B cell (primary cell): Measurements from ENCODE around the gene MARS1. TPM values are rescaled to one million over a fixed set of nuclear protein-coding genes. Genes with fewer than 3 reads are reported as not detected.
A peak's percentile ranks its signal among the peaks of the same experiment; 100 is the strongest.
"Not testable (repeated sequence)": the region's sequence is repeated elsewhere in the genome, so short reads cannot be mapped to it uniquely, and the experiment has no call there.

Experiments used
- ATAC-seq: fragments of 200-7000 bp; cut with Tn5 transposase; one replicate; pipeline ENCODE4 v1.10.0; 2021; ENCODE audit warnings: low read depth, mild to moderate bottlenecking, moderate number of reproducible peaks, moderate library complexity
- CTCF ChIA-PET: fragments of 350-600 bp; sonication (Branson Sonifier 250); formaldehyde crosslinking; loops from one replicate; lab custom pipeline; 2021; ENCODE audit warnings: antibody characterized with exemption, inconsistent platforms; lab: Charles Lee
- POLR2A ChIA-PET: fragments of 350-600 bp; sonication (Branson Sonifier 250); formaldehyde crosslinking; loops from one replicate; lab custom pipeline; 2021; ENCODE audit warnings: antibody characterized with exemption; lab: Charles Lee
- DNase-seq: peaks from one replicate; pipeline ENCODE4 v3.0.0; 2013
- H2AFZ ChIP-seq: 2 replicates; pipeline ENCODE4 v1.6.1; 2012; ENCODE audit warnings: mild to moderate bottlenecking, low read depth, low read length; ENCODE audit not compliant: insufficient read depth, poor library complexity, severe bottlenecking
- H3K27ac ChIP-seq, 2 donors: 1 replicate in 1 of 2; 2 replicates in 1 of 2; pipeline ENCODE4 v1.5.1; 2012 to 2013; ENCODE audit warnings: low read length in 2 of 2, mild to moderate bottlenecking in 2 of 2, moderate library complexity in 1 of 2
- H3K27me3 ChIP-seq, 4 experiments: fragments of 200-600 bp in 1 of 4; sonication (generic) in 1 of 4; replicated peaks in 1 of 4; 1 replicate in 2 of 4; 2 replicates in 2 of 4; pipeline versions ENCODE4 v1.6.1 to v1.7.0; 2013 to 2016; ENCODE audit warnings: low read length in 3 of 4, mild to moderate bottlenecking in 2 of 4, mixed read lengths in 1 of 4, moderate library complexity in 1 of 4; ENCODE audit not compliant: insufficient read depth in 4 of 4, control insufficient read depth in 3 of 4; ENCODE audit errors: control extremely low read depth in 1 of 4
- H3K36me3 ChIP-seq, 2 experiments: replicated peaks in 1 of 2; 1 replicate in 1 of 2; 2 replicates in 1 of 2; pipeline versions ENCODE4 v1.6.1 to v1.7.1; 2013; ENCODE audit warnings: low read length in 1 of 2; ENCODE audit not compliant: insufficient read depth in 2 of 2, control insufficient read depth in 1 of 2; ENCODE audit errors: control extremely low read depth in 1 of 2, extremely low read depth in 1 of 2
- H3K4me1 ChIP-seq, 2 donors: fragments of 200-600 bp in 1 of 2; sonication (generic) in 1 of 2; 1 replicate in 1 of 2; 2 replicates in 1 of 2; pipeline versions ENCODE4 v1.5.1 to v1.6.1; 2013 to 2017; ENCODE audit warnings: low read length in 2 of 2; ENCODE audit not compliant: control insufficient read depth in 2 of 2, insufficient read depth in 2 of 2
- H3K4me2 ChIP-seq: replicated peaks from 2 replicates; pipeline ENCODE3; 2012; ENCODE audit warnings: mild to moderate bottlenecking, low read depth, low read length; ENCODE audit not compliant: poor library complexity, severe bottlenecking
- H3K4me3 ChIP-seq, 5 experiments: fragments of 200-600 bp in 1 of 5; sonication (generic) in 1 of 5; 1 replicate in 3 of 5; 2 replicates in 2 of 5; pipeline versions ENCODE4 v1.5.1 to v1.7.0; 2011 to 2016; ENCODE audit warnings: low read length in 4 of 5, mild to moderate bottlenecking in 4 of 5, low read depth in 2 of 5, control low read depth in 1 of 5, moderate library complexity in 1 of 5; ENCODE audit not compliant: insufficient read depth in 1 of 5; ENCODE audit errors: control extremely low read depth in 1 of 5, extremely low read depth in 1 of 5
- H3K79me2 ChIP-seq: fragments of 200-600 bp; sonication (generic); one replicate; pipeline ENCODE4 v1.6.0; 2016; ENCODE audit warnings: low read length; ENCODE audit not compliant: control insufficient read depth, insufficient read depth
- H3K9ac ChIP-seq: fragments of 200-600 bp; sonication (generic); 2 replicates; pipeline ENCODE4 v1.6.1; 2017; ENCODE audit warnings: mild to moderate bottlenecking, low read length, moderate library complexity
- H3K9me3 ChIP-seq, 3 donors: one replicate each; pipeline versions ENCODE4 v1.6.1 to v1.7.1; 2013; ENCODE audit warnings: low read length in 2 of 3; ENCODE audit not compliant: control insufficient read depth in 2 of 3, insufficient read depth in 1 of 3; ENCODE audit errors: control extremely low read depth in 1 of 3
- H4K20me1 ChIP-seq: 2 replicates; pipeline ENCODE4 v1.6.0; 2012; ENCODE audit warnings: mild to moderate bottlenecking, low read length; ENCODE audit not compliant: insufficient read depth, control insufficient read depth, poor library complexity, severe bottlenecking
- H3K27ac Mint-ChIP-seq: one replicate; pipeline ENCODE4 v1.8.0; 2021; ENCODE audit warnings: mixed read lengths
- H3K27me3 Mint-ChIP-seq: one replicate; pipeline ENCODE4 v1.8.0; 2021; ENCODE audit warnings: mixed read lengths
- H3K4me1 Mint-ChIP-seq: one replicate; pipeline ENCODE4 v1.8.0; 2021; ENCODE audit warnings: mixed read lengths
- H3K4me3 Mint-ChIP-seq: one replicate; pipeline ENCODE4 v1.8.0; 2021; ENCODE audit warnings: mixed read lengths
- H3K9me3 Mint-ChIP-seq: one replicate; pipeline ENCODE4 v1.8.0; 2022; ENCODE audit warnings: mixed read lengths; ENCODE audit not compliant: insufficient read depth
- CTCF ChIP-seq: fragments of 200-600 bp; IDR thresholded peaks from one replicate; pipeline ENCODE4 v1.8.0; 2022; ENCODE audit warnings: antibody characterized with exemption, mild to moderate bottlenecking
- EZH2 ChIP-seq: IDR thresholded peaks from 2 replicates; pipeline ENCODE4 v1.6.1; 2012; ENCODE audit warnings: borderline replicate concordance, low read depth, mild to moderate bottlenecking, moderate library complexity, low read length; ENCODE audit not compliant: insufficient read depth, poor library complexity, severe bottlenecking
- WGBS: methylation state at CpG from one replicate; pipeline ENCODE4 v1.1.5; 2013; ENCODE audit warnings: missing lambda C conversion rate; ENCODE audit not compliant: insufficient coverage; 5-methylcytosine and 5-hydroxymethylcytosine counted together
- intact Hi-C: fragments of 100-400 bp; cut with micrococcal nuclease; formaldehyde crosslinking; loops from one replicate; pipeline ENCODE4 v1.10.0; 2022
- polyA plus RNA-seq: library from polyadenylated mRNA; depleted of rRNA; stranded (reverse); fragments of >200 nt; gene quantifications from 2 replicates; pipeline ENCODE4 v1.2.3, GENCODE V29; 2012
- total RNA-seq, 2 donors: library from RNA; stranded (reverse); fragments of 120-200 nt in 1 of 2; gene quantifications; 1 replicate in 1 of 2; 2 replicates in 1 of 2; pipeline versions ENCODE4 v1.2.3 to v1.2.4, GENCODE V29; 2013 to 2022

Gene MARS1
- total and polyA plus RNA-seq, 2 donors (not counting 1 experiment from before 2014, with no cell fraction given), result 158 to 193 TPM

GRCh38 chr12:57512665-57513064 is 24.8 kb downstream of the MARS1 start:
- H3K4me2 ChIP-seq, result no peak overlapping the region
- Mint-ChIP-seq H3K27ac (peak overlapping the region; percentile 46), H3K9me3 (no peaks in the 10 kb centered on the region), H3K27me3 (no peaks in the 10 kb centered on the region), H3K4me3 (no peak overlapping the region), H3K4me1 (peaks cover 2% of the 10 kb centered on the region)
- H3K79me2 ChIP-seq, result peaks cover 3% of the 10 kb centered on the region
- DNase-seq (no peak), ATAC-seq (no peak)
- H3K27me3 ChIP-seq, result no peaks in the 10 kb centered on the region
- peaks cover 5% of the 10 kb centered on the region for H4K20me1 ChIP-seq
- intact Hi-C loops, result no loop called here
- TF ChIP-seq EZH2, result no peak
- H3K9ac ChIP-seq, result no peak overlapping the region
- peak overlapping the region in 1 of 2 donors; percentile 20 for H3K27ac ChIP-seq
- 99% methylated on average over 6 of the region's 6 CpGs for WGBS
- peaks cover 27 to 69% of the 10 kb centered on the region in 2 experiments for H3K36me3 ChIP-seq
- no peaks in the 10 kb centered on the region for H3K4me1 ChIP-seq
- H3K9me3 ChIP-seq, result no peaks in the 10 kb centered on the region
- ChIA-PET CTCF (no interaction called here), POLR2A (interaction anchor here (0.7 kb wide), 1 partner anchor 10 kb away, joined by 5 read pairs; no protein-coding TSS in a partner anchor)
- H2AFZ ChIP-seq, result no peak overlapping the region
- H3K4me3 ChIP-seq, result no peak overlapping the region

GRCh38 chr12:57513266-57513665 is 25.4 kb downstream of the MARS1 start:
- 89% methylated on average over 1 of the region's 5 CpGs for WGBS
- ChIA-PET POLR2A (no interaction called here), CTCF (no interaction called here)
- Histone ChIP-seq H3K9ac (no peak overlapping the region), H3K27me3 (no peaks in the 10 kb centered on the region), H3K36me3 (peaks cover 27 to 73% of the 10 kb centered on the region in 2 experiments), H3K27ac (peak overlapping the region in 1 of 2 donors; percentile 12), H2AFZ (no peak overlapping the region), H3K4me1 (peaks cover under 1 to 4% of the 10 kb centered on the region in 2 donors), H3K79me2 (peaks cover 7% of the 10 kb centered on the region), H4K20me1 (peaks cover 5% of the 10 kb centered on the region), H3K4me2 (no peak overlapping the region), H3K4me3 (no peak overlapping the region), H3K9me3 (no peaks in the 10 kb centered on the region)
- intact Hi-C loops, result no loop called here
- Mint-ChIP-seq H3K4me3 (no peak overlapping the region), H3K27me3 (no peaks in the 10 kb centered on the region), H3K27ac (no peak overlapping the region), H3K9me3 (no peaks in the 10 kb centered on the region), H3K4me1 (peaks cover 6% of the 10 kb centered on the region)
- TF ChIP-seq EZH2, result no peak
- TF ChIP-seq CTCF, result no peak
- ATAC-seq, result no peak
- no peak for DNase-seq

- Histone ChIP-seq H3K36me3 (peaks cover 27 to 73% of the 10 kb centered on the region in 2 experiments), H3K79me2 (peaks cover 11% of the 10 kb centered on the region)
- intact Hi-C loops, H3K27ac ChIP-seq, H3K4me3 ChIP-seq, H3K27me3 ChIP-seq, H3K4me1 ChIP-seq, H3K4me3 Mint-ChIP-seq, H3K9me3 Mint-ChIP-seq, H2AFZ ChIP-seq, ATAC-seq, CTCF ChIA-PET, DNase-seq, H4K20me1 ChIP-seq, H3K9ac ChIP-seq, H3K27ac Mint-ChIP-seq, H3K9me3 ChIP-seq, H3K4me2 ChIP-seq, H3K27me3 Mint-ChIP-seq: not testable (repeated sequence)
- 88% methylated on average over 5 of the region's 6 CpGs for WGBS
- peaks cover 10% of the 10 kb centered on the region for H3K4me1 Mint-ChIP-seq
- POLR2A ChIA-PET, result interaction anchor here (0.6 kb wide), 1 partner anchor 90 kb away, joined by 3 read pairs; no protein-coding TSS in a partner anchor
Measured at GRCh38 chr12:57513677-57514076, 25.8 kb downstream of the MARS1 start.
